Upper lobe of left lung (tissue), 4 donors: ENCODE data around the gene OGN.

Experiments
- CTCF ChIP-seq, 6 experiments: fragments of 450-650 bp in 4 of 6; fragments of 200-600 bp in 2 of 6; sonication (generic) in 2 of 6; IDR thresholded peaks; one replicate each; pipeline ENCODE4 v1.5.1; 2016 to 2019; ENCODE audit warnings: antibody characterized with exemption in 6 of 6
- POLR2AphosphoS5 ChIP-seq, 2 donors: sonication (generic); formaldehyde crosslinking; IDR thresholded peaks; one replicate each; pipeline ENCODE4 v1.5.1; 2017; ENCODE audit warnings: antibody characterized with exemption in 2 of 2

DNA sequence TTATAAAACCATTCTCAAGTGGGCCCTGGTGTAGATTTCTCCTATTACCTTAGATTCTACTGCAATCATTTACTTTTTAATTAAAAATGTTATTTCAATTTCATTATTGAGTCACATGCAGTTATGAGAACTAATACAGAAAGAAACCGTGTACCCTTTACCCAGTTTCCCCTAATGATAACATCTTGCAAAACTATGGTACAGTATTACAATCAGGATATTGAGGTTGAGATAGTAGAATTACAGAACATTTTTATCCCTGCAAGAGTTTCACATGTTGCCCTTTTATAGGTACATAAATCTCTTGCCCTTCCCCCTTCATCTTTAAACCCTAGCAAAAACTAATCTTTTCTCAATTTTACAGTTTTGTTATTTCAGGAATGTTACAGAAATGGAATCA lies 30.9 kb upstream of the OGN start:
- no peak for TF ChIP-seq POLR2AphosphoS5 (IDR thresholded peaks at IDR 0.05)
- TF ChIP-seq CTCF (IDR thresholded peaks at IDR 0.05) = no peak
